Naive thymus-derived CD8-positive, alpha-beta T cell (primary cell): Measurements from ENCODE around the gene DDR1. TPM values are rescaled to one million over a fixed set of nuclear protein-coding genes. Genes with fewer than 3 reads are reported as not detected.
"Not testable (repeated sequence)": the region's sequence is repeated elsewhere in the genome, so short reads cannot be mapped to it uniquely, and the experiment has no call there.

Experiments used
- ATAC-seq, 2 donors: fragments of 150-1000 bp; cut with Tn5 transposase in 1 of 2; sonication (Bioruptor Pico), chemical (Tn5 transposase) in 1 of 2; 1 replicate in 1 of 2; 2 replicates in 1 of 2; pipeline ENCODE4 v1.10.0; 2021; ENCODE audit warnings: mild to moderate bottlenecking in 2 of 2, moderate library complexity in 2 of 2
- POLR2A ChIA-PET: fragments of 350-600 bp; sonication (Branson Sonifier 250); formaldehyde crosslinking; loops from one replicate; lab custom pipeline; 2021; ENCODE audit warnings: antibody characterized with exemption; lab: Charles Lee
- DNase-seq, 10 donors: peaks; one replicate each; pipeline versions ENCODE4 v3.0.0 to v3.0.0-alpha.2; 2020 to 2022
- H3K27ac Mint-ChIP-seq, 10 donors: one replicate each; pipeline ENCODE4 v1.8.0; 2020 to 2022; ENCODE audit warnings: mild to moderate bottlenecking in 10 of 10, mixed read lengths in 10 of 10, moderate library complexity in 4 of 10, inconsistent platforms in 1 of 10
- H3K27me3 Mint-ChIP-seq, 5 donors: one replicate each; pipeline ENCODE4 v1.8.0; 2021 to 2022; ENCODE audit warnings: mixed read lengths in 5 of 5
- H3K36me3 Mint-ChIP-seq, 3 donors: one replicate each; pipeline ENCODE4 v1.8.0; 2020 to 2022; ENCODE audit warnings: mixed read lengths in 3 of 3, mild to moderate bottlenecking in 2 of 3, inconsistent platforms in 1 of 3
- H3K4me1 Mint-ChIP-seq, 4 donors: one replicate each; pipeline ENCODE4 v1.8.0; 2021 to 2022; ENCODE audit warnings: mixed read lengths in 4 of 4
- H3K4me3 Mint-ChIP-seq, 10 donors: one replicate each; pipeline ENCODE4 v1.8.0; 2020 to 2022; ENCODE audit warnings: mild to moderate bottlenecking in 10 of 10, mixed read lengths in 10 of 10, moderate library complexity in 6 of 10, inconsistent platforms in 1 of 10
- H3K9me3 Mint-ChIP-seq, 9 donors: one replicate each; pipeline ENCODE4 v1.8.0; 2020 to 2022; ENCODE audit warnings: mixed read lengths in 9 of 9, mild to moderate bottlenecking in 3 of 9, inconsistent platforms in 1 of 9, moderate library complexity in 1 of 9
- polyA plus RNA-seq, 3 donors: library from polyadenylated mRNA; unstranded; fragments of 300-500 nt; fragmentation: Illumina TruSeq; gene quantifications; one replicate each; pipeline ENCODE4 v1.2.3, GENCODE V29; 2021
- total RNA-seq, 8 experiments: library from RNA in 2 of 8; stranded (reverse) in 2 of 8; gene quantifications; one replicate each; pipeline ENCODE4 v1.2.3 and lab custom pipeline; 2021 to 2026

DDR1 gene
- total and polyA plus RNA-seq, 5 experiments from 2014 or later, result 0.57 to 22.8 (median 5.4) TPM

- Mint-ChIP-seq H3K27me3 (peaks cover 0 to 2% (median 0%) of the 10 kb centered on the region in 5 donors), H3K4me3 (no peak overlapping the region), H3K4me1 (peaks cover 0 to 2% (median under 1%) of the 10 kb centered on the region in 4 donors), H3K36me3 (peaks cover 0 to 15% (median 6%) of the 10 kb centered on the region in 3 donors), H3K9me3 (peaks cover 0 to 31% (median 21%) of the 10 kb centered on the region in 9 donors), H3K27ac (no peak overlapping the region)
- DNase-seq (no peak), ATAC-seq (no peak)
- POLR2A ChIA-PET, result interaction anchor here (1.7 kb wide), 1 partner anchor 12 kb away, joined by 6 read pairs; no protein-coding TSS in a partner anchor
Observed at GRCh38 chr6:30855429-30856075, 28.8 kb upstream of the DDR1 start.

- H3K36me3 Mint-ChIP-seq, result peaks cover 0 to 5% (median 0%) of the 10 kb centered on the region in 3 donors
- ATAC-seq, result no peak
Observed at GRCh38 chr6:30857112-30857511, 27.2 kb upstream of the DDR1 start.

GRCh38 chr6:30857549-30857948 lies 26.8 kb upstream of the DDR1 start:
- POLR2A ChIA-PET, result no interaction called here
- Mint-ChIP-seq H3K4me1 (peaks cover 0 to 3% (median 1%) of the 10 kb centered on the region in 4 donors), H3K27ac (peak overlapping the region in 1 of 10 donors; percentile 3), H3K4me3 (no peak overlapping the region), H3K36me3 (peaks cover 0 to under 1% (median 0%) of the 10 kb centered on the region in 3 donors), H3K9me3 (peaks cover 0 to 17% (median 12%) of the 10 kb centered on the region in 9 donors), H3K27me3 (peaks cover 0 to 2% (median 0%) of the 10 kb centered on the region in 5 donors)
- no peak for DNase-seq
- no peak for ATAC-seq

More at GRCh38 chr6:30857112-30857511, 27.2 kb upstream of the DDR1 start:
- no peak overlapping the region for H3K4me3 Mint-ChIP-seq
- H3K27ac Mint-ChIP-seq, result no peak overlapping the region
- DNase-seq, result no peak
- peaks cover 0 to 3% (median 1%) of the 10 kb centered on the region in 4 donors for H3K4me1 Mint-ChIP-seq
- peaks cover 0 to 2% (median 0%) of the 10 kb centered on the region in 5 donors for H3K27me3 Mint-ChIP-seq
- H3K9me3 Mint-ChIP-seq, result peaks cover 0 to 22% (median 16%) of the 10 kb centered on the region in 9 donors
- POLR2A ChIA-PET, result interaction anchor here (1.7 kb wide), 1 partner anchor 10 kb away, joined by 6 read pairs; no protein-coding TSS in a partner anchor

- H3K4me3 Mint-ChIP-seq, POLR2A ChIA-PET, H3K4me1 Mint-ChIP-seq, DNase-seq, ATAC-seq, H3K36me3 Mint-ChIP-seq, H3K27me3 Mint-ChIP-seq, H3K27ac Mint-ChIP-seq: not testable (repeated sequence)
- H3K9me3 Mint-ChIP-seq, result peaks cover 0 to 16% (median 9%) of the 10 kb centered on the region in 9 donors
Observed at GRCh38 chr6:30859726-30860125, 24.6 kb upstream of the DDR1 start.

- DNase-seq (no peak), ATAC-seq (no peak)
- Mint-ChIP-seq H3K9me3 (peaks cover 0 to 16% (median 9%) of the 10 kb centered on the region in 9 donors), H3K4me3 (no peak overlapping the region), H3K27me3 (peaks cover 0 to 2% (median 0%) of the 10 kb centered on the region in 5 donors), H3K36me3 (no peaks in the 10 kb centered on the region), H3K27ac (no peak overlapping the region), H3K4me1 (peaks cover 0 to 3% (median 1%) of the 10 kb centered on the region in 4 donors)
- POLR2A ChIA-PET, result interaction anchor here (1.2 kb wide), 1 partner anchor 27 kb away, joined by 3 read pairs; no protein-coding TSS in a partner anchor
Observed at GRCh38 chr6:30861257-30862048, 22.9 kb upstream of the DDR1 start.

GRCh38 chr6:30862156-30862875 lies 22.0 kb upstream of the DDR1 start:
- peaks cover 0 to 2% (median 0%) of the 10 kb centered on the region in 5 donors for H3K27me3 Mint-ChIP-seq
- peaks cover 0 to 16% (median 9%) of the 10 kb centered on the region in 9 donors for H3K9me3 Mint-ChIP-seq
- DNase-seq (no peak), ATAC-seq (no peak)
- peak overlapping the region in 2 of 10 donors; percentile 36 to 37 for H3K27ac Mint-ChIP-seq
- H3K4me1 Mint-ChIP-seq, result peaks cover 0 to 1% (median 0%) of the 10 kb centered on the region in 4 donors
- no peak overlapping the region for H3K4me3 Mint-ChIP-seq
- H3K36me3 Mint-ChIP-seq, result no peaks in the 10 kb centered on the region
- POLR2A ChIA-PET, result interaction anchor here (1.0 to 1.2 kb wide), 2 partner anchors 28 to 32 kb away, joined by 3 read pairs; no protein-coding TSS in a partner anchor

- peaks cover 0 to 2% (median 0%) of the 10 kb centered on the region in 5 donors for H3K27me3 Mint-ChIP-seq
- peaks cover 0 to 1% (median 0%) of the 10 kb centered on the region in 4 donors for H3K4me1 Mint-ChIP-seq
- no peak for ATAC-seq
- peaks cover 0 to 10% (median 6%) of the 10 kb centered on the region in 3 donors for H3K36me3 Mint-ChIP-seq
- DNase-seq, result no peak
- no peak overlapping the region for H3K4me3 Mint-ChIP-seq
- no peak overlapping the region for H3K27ac Mint-ChIP-seq
- peaks cover 0 to 22% (median 15%) of the 10 kb centered on the region in 9 donors for H3K9me3 Mint-ChIP-seq
- POLR2A ChIA-PET, result interaction anchor here (1.1 kb wide), 1 partner anchor 13 kb away, joined by 3 read pairs; no protein-coding TSS in a partner anchor
Observed at GRCh38 chr6:30864325-30864724, 20.0 kb upstream of the DDR1 start.

GRCh38 chr6:30869241-30869749 lies 15.0 kb upstream of the DDR1 start:
- DNase-seq, H3K4me3 Mint-ChIP-seq, POLR2A ChIA-PET, H3K27me3 Mint-ChIP-seq, ATAC-seq: not testable (repeated sequence)
- H3K9me3 Mint-ChIP-seq, result peaks cover 4 to 47% (median 25%) of the 10 kb centered on the region in 9 donors
- H3K27ac Mint-ChIP-seq, result peak overlapping the region in 1 of 10 donors; percentile 37
- H3K4me1 Mint-ChIP-seq, result peaks cover 2 to 17% (median 9%) of the 10 kb centered on the region in 4 donors
- H3K36me3 Mint-ChIP-seq, result peaks cover 0 to 25% (median 18%) of the 10 kb centered on the region in 3 donors

- Mint-ChIP-seq H3K27ac (peak overlapping the region in 3 of 10 donors; percentile 5 to 33 (median 20)), H3K4me3 (peak overlapping the region in 1 of 10 donors; percentile 42), H3K27me3 (no peaks in the 10 kb centered on the region), H3K9me3 (peaks cover 4 to 47% (median 25%) of the 10 kb centered on the region in 9 donors), H3K36me3 (peaks cover 0 to 25% (median 18%) of the 10 kb centered on the region in 3 donors), H3K4me1 (peaks cover 2 to 17% (median 9%) of the 10 kb centered on the region in 4 donors)
- ATAC-seq (no peak), DNase-seq (no peak)
- POLR2A ChIA-PET, result interaction anchor here (0.7 kb wide), 2 partner anchors 55 to 377 kb away, joined by 6 to 13 read pairs; no protein-coding TSS in a partner anchor
Observed at GRCh38 chr6:30870546-30870945, 13.8 kb upstream of the DDR1 start.

GRCh38 chr6:30871592-30872183 lies 12.6 kb upstream of the DDR1 start:
- H3K36me3 Mint-ChIP-seq, result peaks cover 0 to 25% (median 18%) of the 10 kb centered on the region in 3 donors
- H3K4me1 Mint-ChIP-seq, result peaks cover 2 to 21% (median 10%) of the 10 kb centered on the region in 4 donors
- H3K27ac Mint-ChIP-seq, result peak overlapping the region in 2 of 10 donors; percentile 21 to 33
- POLR2A ChIA-PET, result interaction anchor here (0.5 to 0.7 kb wide), 2 partner anchors 15 to 38 kb away, joined by 3 to 4 read pairs; no protein-coding TSS in a partner anchor
- DNase-seq (no peak), ATAC-seq (no peak)
- H3K27me3 Mint-ChIP-seq, result no peaks in the 10 kb centered on the region
- H3K9me3 Mint-ChIP-seq, result peaks cover 4 to 47% (median 25%) of the 10 kb centered on the region in 9 donors
- peak overlapping the region in 2 of 10 donors; percentile 2 to 41 for H3K4me3 Mint-ChIP-seq

GRCh38 chr6:30873137-30873640 lies 11.1 kb upstream of the DDR1 start:
- H3K27me3 Mint-ChIP-seq, result no peaks in the 10 kb centered on the region
- H3K9me3 Mint-ChIP-seq, result peaks cover 4 to 47% (median 25%) of the 10 kb centered on the region in 9 donors
- no peak for DNase-seq
- H3K27ac Mint-ChIP-seq, result no peak overlapping the region
- H3K4me3 Mint-ChIP-seq, result no peak overlapping the region
- peaks cover 0 to 23% (median 18%) of the 10 kb centered on the region in 3 donors for H3K36me3 Mint-ChIP-seq
- H3K4me1 Mint-ChIP-seq, result peaks cover 9 to 32% (median 22%) of the 10 kb centered on the region in 4 donors
- no peak for ATAC-seq
- POLR2A ChIA-PET, result no interaction called here
